Naive thymus-derived CD8-positive, alpha-beta T cell (primary cell): ENCODE measurements around the gene CD300LD. TPM values are rescaled to one million over a fixed set of nuclear protein-coding genes. Genes with fewer than 3 reads are reported as not detected.
"Not testable (repeated sequence)": the region's sequence is repeated elsewhere in the genome, so short reads cannot be mapped to it uniquely, and the experiment has no call there.

Experiments
- ATAC-seq, 2 donors: fragments of 150-1000 bp; cut with Tn5 transposase in 1 of 2; sonication (Bioruptor Pico), chemical (Tn5 transposase) in 1 of 2; 1 replicate in 1 of 2; 2 replicates in 1 of 2; pipeline ENCODE4 v1.10.0; 2021; ENCODE audit warnings: mild to moderate bottlenecking in 2 of 2, moderate library complexity in 2 of 2
- POLR2A ChIA-PET: fragments of 350-600 bp; sonication (Branson Sonifier 250); formaldehyde crosslinking; loops from one replicate; lab custom pipeline; 2021; ENCODE audit warnings: antibody characterized with exemption; lab: Charles Lee
- DNase-seq, 10 donors: peaks; one replicate each; pipeline versions ENCODE4 v3.0.0 to v3.0.0-alpha.2; 2020 to 2022
- H3K27ac Mint-ChIP-seq, 10 donors: one replicate each; pipeline ENCODE4 v1.8.0; 2020 to 2022; ENCODE audit warnings: mild to moderate bottlenecking in 10 of 10, mixed read lengths in 10 of 10, moderate library complexity in 4 of 10, inconsistent platforms in 1 of 10
- H3K27me3 Mint-ChIP-seq, 5 donors: one replicate each; pipeline ENCODE4 v1.8.0; 2021 to 2022; ENCODE audit warnings: mixed read lengths in 5 of 5
- H3K36me3 Mint-ChIP-seq, 3 donors: one replicate each; pipeline ENCODE4 v1.8.0; 2020 to 2022; ENCODE audit warnings: mixed read lengths in 3 of 3, mild to moderate bottlenecking in 2 of 3, inconsistent platforms in 1 of 3
- H3K4me1 Mint-ChIP-seq, 4 donors: one replicate each; pipeline ENCODE4 v1.8.0; 2021 to 2022; ENCODE audit warnings: mixed read lengths in 4 of 4
- H3K4me3 Mint-ChIP-seq, 10 donors: one replicate each; pipeline ENCODE4 v1.8.0; 2020 to 2022; ENCODE audit warnings: mild to moderate bottlenecking in 10 of 10, mixed read lengths in 10 of 10, moderate library complexity in 6 of 10, inconsistent platforms in 1 of 10
- H3K9me3 Mint-ChIP-seq, 9 donors: one replicate each; pipeline ENCODE4 v1.8.0; 2020 to 2022; ENCODE audit warnings: mixed read lengths in 9 of 9, mild to moderate bottlenecking in 3 of 9, inconsistent platforms in 1 of 9, moderate library complexity in 1 of 9
- polyA plus RNA-seq, 3 donors: library from polyadenylated mRNA; unstranded; fragments of 300-500 nt; fragmentation: Illumina TruSeq; gene quantifications; one replicate each; pipeline ENCODE4 v1.2.3, GENCODE V29; 2021
- total RNA-seq, 8 experiments: library from RNA in 2 of 8; stranded (reverse) in 2 of 8; gene quantifications; one replicate each; pipeline ENCODE4 v1.2.3 and lab custom pipeline; 2021 to 2026

Gene CD300LD
- total and polyA plus RNA-seq, 5 experiments from 2014 or later = not detected

DNA sequence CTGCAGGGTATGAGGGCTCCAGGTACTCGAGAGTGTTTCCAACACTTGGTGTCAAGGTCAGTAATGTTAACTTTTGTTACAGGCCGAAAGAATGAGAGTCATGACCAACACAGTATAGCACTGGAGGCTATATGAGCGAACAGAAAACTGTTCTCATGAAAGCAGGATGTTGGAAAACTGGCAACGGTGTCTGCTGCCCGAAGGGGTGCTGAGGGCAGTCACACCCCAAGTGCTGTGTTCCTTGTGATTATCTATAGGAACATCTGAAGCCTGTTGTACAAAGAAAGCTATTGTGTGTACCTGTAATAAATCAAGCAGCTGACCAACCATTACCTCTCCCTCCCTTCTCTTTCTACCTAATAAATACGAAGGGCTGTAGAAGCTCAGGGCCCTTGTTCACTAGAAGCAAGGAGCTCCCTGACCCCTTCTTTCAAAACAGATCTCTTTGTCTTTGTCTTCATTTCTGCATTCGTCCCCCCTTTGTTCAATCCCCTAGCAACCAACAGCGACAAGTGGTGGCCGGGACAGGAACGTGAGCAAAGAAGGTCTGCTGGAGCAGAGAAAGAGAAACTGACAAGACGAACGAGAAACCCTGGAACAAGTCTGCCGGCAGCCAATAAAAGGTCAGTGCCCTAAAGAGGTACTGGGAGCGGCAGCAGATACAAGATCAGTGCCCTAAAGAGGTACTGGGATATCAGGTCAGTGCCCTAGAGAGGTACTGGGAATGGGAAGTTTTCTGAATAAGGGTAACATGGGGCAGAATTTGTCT is 7.6 kb downstream of the CD300LD start:
- POLR2A ChIA-PET = no interaction called here
- Mint-ChIP-seq H3K9me3 (peaks cover 0 to 9% (median 0%) of the 10 kb centered on the region in 9 donors), H3K4me1 (peaks cover 7 to 13% (median 10%) of the 10 kb centered on the region in 4 donors), H3K27me3 (peaks cover 0 to 12% (median 0%) of the 10 kb centered on the region in 5 donors), H3K36me3 (no peaks in the 10 kb centered on the region), H3K4me3 (no peak overlapping the region), H3K27ac (no peak overlapping the region)
- no peak for DNase-seq
- no peak for ATAC-seq

DNA sequence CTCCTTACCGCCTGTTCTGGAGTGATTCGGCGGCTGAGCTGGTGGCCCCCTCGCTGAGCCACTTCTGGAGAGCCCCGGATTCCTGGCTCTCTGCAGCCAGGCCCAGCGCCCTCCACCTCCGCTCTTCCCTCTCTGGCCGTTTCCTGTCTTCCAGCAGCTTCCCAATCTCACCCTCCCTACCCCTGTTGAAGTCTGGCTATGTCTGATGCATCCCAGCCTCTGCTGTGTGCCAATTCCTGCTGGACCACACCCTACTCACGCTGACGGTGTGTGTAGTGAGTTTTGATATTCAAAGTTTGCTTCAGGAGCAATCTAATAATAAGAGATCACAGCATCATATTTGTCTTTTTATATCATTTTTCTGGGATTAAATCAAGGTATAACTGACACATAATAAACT is 9.4 kb downstream of the CD300LD start:
- POLR2A ChIA-PET = no interaction called here
- peaks cover 0 to 2% (median 0%) of the 10 kb centered on the region in 5 donors for H3K27me3 Mint-ChIP-seq
- H3K36me3 Mint-ChIP-seq = no peaks in the 10 kb centered on the region
- peaks cover 9 to 19% (median 15%) of the 10 kb centered on the region in 4 donors for H3K4me1 Mint-ChIP-seq
- no peak overlapping the region for H3K4me3 Mint-ChIP-seq
- no peak for ATAC-seq
- peak overlapping the region in 1 of 10 donors; percentile 58 for H3K27ac Mint-ChIP-seq
- DNase-seq = no peak
- H3K9me3 Mint-ChIP-seq = peaks cover 0 to 9% (median 0%) of the 10 kb centered on the region in 9 donors

DNA sequence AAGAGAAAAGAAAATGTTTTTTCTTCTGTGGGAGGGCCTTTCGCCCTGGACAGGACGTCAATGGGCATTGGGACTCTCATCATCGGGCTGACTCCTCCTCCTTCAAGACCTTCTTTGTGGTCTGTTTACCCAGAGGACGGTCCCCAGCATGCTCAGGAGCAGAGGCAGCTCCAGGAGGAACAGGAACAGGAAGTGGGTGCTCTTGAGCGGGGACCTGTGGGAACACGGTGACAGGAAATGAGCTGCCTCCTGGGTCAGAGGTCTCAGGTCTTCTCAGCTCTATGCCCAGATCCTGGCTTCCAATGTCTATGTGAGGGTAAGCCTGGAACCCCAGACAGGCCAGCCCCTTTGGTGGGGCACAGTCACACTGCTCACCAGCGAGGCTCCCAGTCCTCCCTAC is 12.2 kb downstream of the CD300LD start:
- Mint-ChIP-seq H3K4me1 (peaks cover 11 to 19% (median 15%) of the 10 kb centered on the region in 4 donors), H3K4me3 (peak overlapping the region in 3 of 10 donors; percentile 25 to 62 (median 55)), H3K27me3 (peaks cover 0 to 8% (median 3%) of the 10 kb centered on the region in 5 donors), H3K36me3 (no peaks in the 10 kb centered on the region), H3K9me3 (peaks cover 0 to 4% (median 0%) of the 10 kb centered on the region in 9 donors), H3K27ac (peak overlapping the region in 3 of 10 donors; percentile 27 to 73 (median 40))
- ATAC-seq (no peak), DNase-seq (no peak)
- POLR2A ChIA-PET = no interaction called here

DNA sequence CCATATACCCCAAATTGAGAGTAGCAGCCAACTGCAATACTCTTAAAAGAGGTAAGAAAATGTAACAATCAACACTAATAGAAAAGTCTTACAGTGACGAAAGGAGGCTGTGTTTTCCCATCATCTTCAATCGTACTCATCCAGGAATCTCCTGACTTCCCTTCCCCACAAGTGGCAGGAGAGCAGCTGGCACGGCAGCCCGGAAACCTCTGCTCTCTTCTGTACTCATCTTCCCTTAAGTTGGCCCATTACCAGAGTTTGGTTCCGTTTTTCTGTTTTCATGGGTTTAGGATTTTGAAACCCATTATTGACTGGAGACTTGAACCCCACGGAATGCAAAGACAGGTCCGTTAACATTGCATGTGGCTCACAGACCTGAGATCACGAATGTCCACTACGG is 13.1 kb downstream of the CD300LD start:
- no peak for DNase-seq
- H3K4me1 Mint-ChIP-seq = peaks cover 11 to 19% (median 15%) of the 10 kb centered on the region in 4 donors
- H3K4me3 Mint-ChIP-seq = peak overlapping the region in 2 of 10 donors; percentile 2 to 32
- H3K36me3 Mint-ChIP-seq = no peaks in the 10 kb centered on the region
- H3K27me3 Mint-ChIP-seq = peaks cover 0 to 6% (median 5%) of the 10 kb centered on the region in 5 donors
- no peaks in the 10 kb centered on the region for H3K9me3 Mint-ChIP-seq
- POLR2A ChIA-PET = no interaction called here
- H3K27ac Mint-ChIP-seq = peak overlapping the region in 1 of 10 donors; percentile 55
- no peak for ATAC-seq

DNA sequence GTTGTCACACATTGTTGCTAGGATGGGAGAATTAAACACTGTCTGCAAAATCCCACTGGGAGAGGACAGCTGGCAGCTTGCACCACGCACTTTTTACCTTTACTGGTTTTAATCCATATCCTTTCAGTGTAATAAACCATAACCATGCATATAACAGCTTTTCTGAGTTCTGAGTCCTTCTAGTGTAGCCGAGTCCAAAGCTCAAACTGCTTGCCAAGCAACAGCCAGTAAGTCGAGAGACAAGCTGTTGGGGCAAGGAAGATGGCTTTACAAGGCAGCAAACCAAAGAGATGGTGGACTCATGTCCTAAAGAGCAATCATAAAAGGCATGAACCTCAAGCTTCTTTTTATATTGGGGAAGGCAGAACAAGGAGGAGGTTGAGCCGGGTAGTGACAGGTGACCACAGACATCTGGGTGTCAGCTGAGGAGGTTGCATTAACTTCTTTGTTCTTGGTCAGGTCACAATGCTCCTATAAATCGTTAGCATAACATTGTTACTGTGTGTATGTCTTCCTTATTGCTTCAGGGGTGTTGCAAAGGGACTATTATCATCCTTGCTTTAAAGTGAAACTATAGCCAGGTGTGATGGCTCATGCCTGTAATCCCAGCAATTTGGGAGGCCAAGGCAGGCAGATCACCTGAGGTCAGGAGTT is 17.5 kb downstream of the CD300LD start:
- POLR2A ChIA-PET = no interaction called here
- ATAC-seq (no peak), DNase-seq (no peak)
- Mint-ChIP-seq H3K27ac (no peak overlapping the region), H3K4me1 (peaks cover 4 to 7% (median 6%) of the 10 kb centered on the region in 4 donors), H3K4me3 (no peak overlapping the region), H3K9me3 (no peaks in the 10 kb centered on the region), H3K36me3 (peaks cover 0 to 3% (median 0%) of the 10 kb centered on the region in 3 donors), H3K27me3 (peaks cover 5 to 13% (median 11%) of the 10 kb centered on the region in 5 donors)

DNA sequence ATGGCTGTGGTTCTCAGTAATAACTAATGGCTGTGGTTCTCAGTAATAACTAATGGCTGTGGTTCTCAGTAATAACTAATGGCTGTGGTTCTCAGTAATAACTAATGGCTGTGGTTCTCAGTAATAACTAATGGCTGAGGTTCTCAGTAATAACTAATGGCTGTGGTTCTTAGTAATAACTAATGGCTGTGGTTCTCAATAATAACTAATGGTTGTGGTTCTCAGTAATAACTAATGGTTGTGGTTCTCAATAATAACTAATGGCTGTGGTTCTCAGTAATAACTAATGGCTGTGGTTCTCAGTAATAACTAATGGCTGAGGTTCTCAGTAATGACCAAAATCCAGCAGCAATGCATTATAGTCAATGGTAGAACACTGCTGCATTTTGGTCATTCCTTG is 18.4 kb downstream of the CD300LD start:
- H3K4me3 Mint-ChIP-seq, H3K36me3 Mint-ChIP-seq, H3K4me1 Mint-ChIP-seq, H3K27ac Mint-ChIP-seq, ATAC-seq, POLR2A ChIA-PET, H3K9me3 Mint-ChIP-seq, DNase-seq: not testable (repeated sequence)
- peaks cover 11 to 23% (median 17%) of the 10 kb centered on the region in 5 donors for H3K27me3 Mint-ChIP-seq

DNA sequence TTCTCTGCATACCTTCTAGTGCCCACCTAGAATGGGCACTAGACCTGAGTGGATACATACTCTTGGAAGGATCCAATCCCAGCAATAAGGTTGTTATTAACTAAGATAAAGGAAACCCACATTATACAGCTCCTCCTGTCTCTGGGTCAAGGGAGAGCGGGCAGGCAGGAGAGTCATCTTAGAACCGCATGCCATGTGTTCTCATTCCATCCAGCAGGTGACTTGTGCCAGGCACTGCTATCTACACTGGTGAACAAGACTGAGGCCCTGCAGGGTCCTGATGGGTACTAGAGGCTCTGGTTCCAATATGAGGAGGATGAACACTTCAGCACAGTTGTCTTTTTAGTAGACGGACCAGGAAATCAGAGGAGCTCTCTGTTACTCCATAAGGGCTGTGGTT is 18.9 kb downstream of the CD300LD start:
- DNase-seq (no peak), ATAC-seq (no peak)
- Mint-ChIP-seq H3K36me3 (peaks cover 0 to 3% (median 0%) of the 10 kb centered on the region in 3 donors), H3K9me3 (no peaks in the 10 kb centered on the region), H3K4me1 (peaks cover 5 to 11% (median 8%) of the 10 kb centered on the region in 4 donors), H3K27ac (no peak overlapping the region), H3K27me3 (peaks cover 16 to 28% (median 22%) of the 10 kb centered on the region in 5 donors), H3K4me3 (no peak overlapping the region)
- POLR2A ChIA-PET = no interaction called here

DNA sequence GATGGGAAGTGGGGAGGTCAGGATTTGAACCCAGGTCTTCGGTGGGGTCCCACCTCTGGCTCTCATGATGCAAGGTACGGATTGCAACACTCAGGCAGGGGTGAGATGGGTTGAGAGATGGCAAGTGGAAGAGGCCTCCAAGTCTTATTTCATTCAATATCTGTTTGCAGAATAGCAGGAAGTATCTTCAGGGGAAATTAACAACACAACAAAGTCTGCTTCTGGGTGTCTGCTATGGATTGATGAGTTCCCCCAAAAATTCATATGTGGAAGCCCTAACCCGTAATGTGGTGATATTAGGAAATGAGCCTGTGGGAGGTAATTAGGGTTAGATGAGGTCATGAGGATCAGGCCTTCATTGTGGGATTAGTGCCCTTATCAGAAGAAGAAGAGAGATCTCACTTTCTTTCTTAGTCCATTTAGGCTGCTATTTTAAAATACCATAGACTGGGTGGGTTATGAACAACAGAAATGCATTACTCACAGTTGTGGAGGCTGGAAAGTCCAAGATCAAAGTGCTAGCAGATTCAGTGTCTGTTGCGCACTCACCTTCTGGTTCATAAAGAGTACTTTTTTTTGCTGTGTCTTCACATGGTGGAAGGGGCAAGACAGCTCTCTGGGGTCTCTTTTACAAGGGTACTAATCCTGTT is 20.3 kb downstream of the CD300LD start:
- no peak overlapping the region for H3K4me3 Mint-ChIP-seq
- ATAC-seq (no peak), DNase-seq (no peak)
- POLR2A ChIA-PET = no interaction called here
- H3K27me3 Mint-ChIP-seq = peaks cover 24 to 32% (median 28%) of the 10 kb centered on the region in 5 donors
- peaks cover 5 to 11% (median 7%) of the 10 kb centered on the region in 4 donors for H3K4me1 Mint-ChIP-seq
- no peak overlapping the region for H3K27ac Mint-ChIP-seq
- no peaks in the 10 kb centered on the region for H3K9me3 Mint-ChIP-seq
- H3K36me3 Mint-ChIP-seq = peaks cover 0 to 3% (median 0%) of the 10 kb centered on the region in 3 donors

DNA sequence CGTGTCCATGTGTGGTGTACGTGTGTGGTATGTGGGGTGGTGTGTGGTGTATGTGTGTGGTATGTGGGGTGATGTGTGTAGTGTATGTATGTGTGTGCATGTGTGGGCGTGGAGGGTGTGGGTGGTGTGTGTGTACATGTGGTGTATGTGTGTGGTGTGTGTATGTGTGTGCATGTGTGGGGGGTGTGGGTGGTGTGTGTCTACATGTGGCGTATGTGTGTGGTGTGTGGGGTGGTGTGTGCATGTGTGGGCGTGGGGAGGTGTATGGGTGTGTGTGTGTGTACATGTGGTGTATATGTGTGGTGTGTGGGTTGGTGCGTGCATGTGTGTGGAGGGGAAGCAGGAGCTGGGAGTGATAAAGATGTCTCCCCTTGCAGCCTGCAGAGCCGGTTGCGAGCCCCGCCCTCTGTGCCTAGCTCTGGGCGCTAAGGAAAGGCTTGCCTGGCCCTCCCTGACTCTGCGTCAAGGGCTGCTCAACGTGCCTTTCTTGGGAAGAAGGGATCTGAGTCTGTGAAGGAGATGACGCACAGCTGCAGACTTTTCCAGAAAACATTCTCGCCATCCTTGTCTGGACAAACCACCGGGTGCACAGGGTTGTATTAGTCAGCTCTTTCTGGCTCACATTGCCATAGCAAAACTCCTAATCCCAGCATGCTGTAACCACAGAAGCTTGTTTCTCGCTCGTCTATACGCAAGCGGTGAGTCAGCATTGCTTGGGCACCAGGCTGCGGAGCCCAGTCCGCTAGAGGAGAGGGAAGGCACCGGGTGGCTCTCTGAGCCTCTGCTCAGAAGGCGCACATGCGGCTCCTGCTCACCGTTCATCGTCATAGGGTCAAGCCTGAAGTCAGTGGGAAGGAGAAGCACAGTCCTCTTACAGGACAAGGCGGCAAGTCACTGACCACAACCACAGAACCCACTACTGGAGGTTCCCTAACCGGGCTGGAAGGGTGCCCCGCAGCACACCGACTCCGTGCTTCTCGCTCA is 22.8 kb downstream of the CD300LD start:
- Mint-ChIP-seq H3K9me3 (no peaks in the 10 kb centered on the region), H3K4me3 (no peak overlapping the region), H3K27ac (no peak overlapping the region), H3K4me1 (peaks cover 5 to 11% (median 7%) of the 10 kb centered on the region in 4 donors), H3K36me3 (peaks cover 0 to 3% (median 0%) of the 10 kb centered on the region in 3 donors), H3K27me3 (peaks cover 19 to 41% (median 32%) of the 10 kb centered on the region in 5 donors)
- DNase-seq = no peak
- no peak for ATAC-seq
- POLR2A ChIA-PET = no interaction called here

DNA sequence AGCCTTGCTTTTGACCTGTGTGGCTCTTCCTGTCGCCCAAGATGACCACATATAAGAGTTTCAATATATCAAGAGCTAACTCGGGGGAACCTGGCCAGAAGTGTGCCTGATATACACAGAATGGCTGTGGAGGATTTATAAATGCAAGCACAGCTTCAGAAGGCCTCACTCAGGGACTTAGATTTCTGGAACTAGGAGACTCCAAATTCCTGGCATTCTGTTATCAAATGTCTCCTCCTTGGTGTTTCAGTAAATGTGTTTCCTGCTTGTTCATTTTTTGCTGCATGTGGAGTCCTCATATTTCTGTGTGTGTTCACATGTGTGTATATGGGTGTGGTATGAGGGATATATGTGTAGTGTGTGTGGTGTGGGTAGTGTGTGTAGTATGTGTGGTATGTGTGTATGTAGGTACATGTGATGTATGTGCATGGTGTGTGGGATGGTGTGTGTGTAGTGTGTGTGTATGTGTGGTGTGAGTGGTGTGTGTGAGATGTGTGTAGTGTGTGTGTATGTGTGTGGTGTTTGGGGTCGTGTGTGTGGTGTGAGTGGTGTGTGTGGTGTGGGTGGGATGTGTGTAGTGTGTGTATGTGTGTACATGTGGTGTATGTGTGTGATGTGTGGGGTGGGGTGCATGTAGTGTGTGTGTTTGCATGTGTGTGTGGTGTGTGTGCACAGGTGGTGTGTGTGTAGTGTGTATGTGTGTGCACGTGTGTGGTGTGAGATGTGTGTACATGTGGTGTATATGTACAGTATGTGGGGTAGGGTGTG is 23.8 kb downstream of the CD300LD start:
- Mint-ChIP-seq H3K27ac (peak overlapping the region in 1 of 10 donors; percentile 79), H3K4me3 (no peak overlapping the region), H3K4me1 (peaks cover 5 to 12% (median 8%) of the 10 kb centered on the region in 4 donors), H3K27me3 (peaks cover 19 to 44% (median 32%) of the 10 kb centered on the region in 5 donors), H3K36me3 (peaks cover 0 to 3% (median 0%) of the 10 kb centered on the region in 3 donors), H3K9me3 (no peaks in the 10 kb centered on the region)
- DNase-seq (no peak), ATAC-seq (no peak)
- POLR2A ChIA-PET = no interaction called here

DNA sequence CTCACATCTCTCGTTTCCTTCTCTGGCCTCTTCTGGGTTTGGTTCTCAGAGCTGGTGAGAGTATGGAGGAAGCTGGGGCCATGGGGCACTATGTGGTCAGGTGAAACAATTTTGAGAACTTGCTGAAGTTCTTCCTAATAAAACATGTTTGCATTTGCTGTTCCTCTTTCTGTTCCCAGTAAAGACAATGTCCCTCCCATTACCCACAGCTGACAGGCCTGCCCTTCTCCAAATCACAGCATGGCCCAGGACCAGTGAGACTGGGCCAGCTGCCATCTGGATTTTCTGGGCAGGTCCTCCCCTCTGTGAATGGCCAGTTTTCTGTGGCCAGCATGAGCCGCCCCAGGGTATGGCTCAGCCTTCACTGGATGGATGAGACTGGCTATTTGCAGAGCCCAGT is 24.7 kb downstream of the CD300LD start, which contains the start of gene CD300H:
CD300H (minus strand) TSS at position 113 of the 400 bp plus-strand sequence.
- peaks cover 5 to 14% (median 8%) of the 10 kb centered on the region in 4 donors for H3K4me1 Mint-ChIP-seq
- peaks cover 19 to 47% (median 32%) of the 10 kb centered on the region in 5 donors for H3K27me3 Mint-ChIP-seq
- peaks cover 0 to 3% (median 0%) of the 10 kb centered on the region in 3 donors for H3K36me3 Mint-ChIP-seq
- ATAC-seq = no peak
- POLR2A ChIA-PET = no interaction called here
- H3K4me3 Mint-ChIP-seq = peak within 1 kb of the TSS in 1 of 10 donors; percentile 57
- DNase-seq = no peak
- H3K9me3 Mint-ChIP-seq = no peaks in the 10 kb centered on the region
- H3K27ac Mint-ChIP-seq = no peak within 1 kb of the TSS
